Neutrophil (primary cell): ENCODE data around the gene RTL5.

Experiments used
- H3K27ac ChIP-seq: fragments of 200-600 bp; sonication (generic); 2 replicates; pipeline ENCODE4 v1.5.1; 2016; ENCODE audit warnings: mild to moderate bottlenecking, moderate library complexity
- H3K27me3 ChIP-seq: fragments of 200-600 bp; sonication (generic); 2 replicates; pipeline ENCODE4 v1.6.0; 2016; ENCODE audit warnings: mild to moderate bottlenecking
- H3K36me3 ChIP-seq: fragments of 200-600 bp; sonication (generic); 2 replicates; pipeline ENCODE4 v1.5.1; 2017
- H3K4me1 ChIP-seq, 2 experiments: fragments of 200-600 bp in 1 of 2; sonication (generic) in 1 of 2; 1 replicate in 1 of 2; 2 replicates in 1 of 2; pipeline versions ENCODE4 v1.5.1 to v1.6.1; 2013 to 2016; ENCODE audit warnings: low read depth in 1 of 2, low read length in 1 of 2, mild to moderate bottlenecking in 1 of 2, moderate library complexity in 1 of 2; ENCODE audit not compliant: control insufficient read depth in 1 of 2, insufficient read depth in 1 of 2
- H3K4me3 ChIP-seq, 2 experiments: fragments of 200-600 bp in 1 of 2; sonication (generic) in 1 of 2; 1 replicate in 1 of 2; 2 replicates in 1 of 2; pipeline ENCODE4 v1.5.1; 2013 to 2016; ENCODE audit warnings: low read depth in 1 of 2, low read length in 1 of 2, mild to moderate bottlenecking in 1 of 2, moderate library complexity in 1 of 2
- H3K9me3 ChIP-seq: fragments of 200-600 bp; sonication (generic); 2 replicates; pipeline ENCODE4 v1.5.1; 2016
- TF ChIP-seq, protein P1 (sequence below): fragments of 200-600 bp; sonication (generic); IDR thresholded peaks from 2 replicates; pipeline ENCODE4 v1.5.1; 2016; ENCODE audit warnings: antibody characterized with exemption

The RTL5 gene

DNA sequence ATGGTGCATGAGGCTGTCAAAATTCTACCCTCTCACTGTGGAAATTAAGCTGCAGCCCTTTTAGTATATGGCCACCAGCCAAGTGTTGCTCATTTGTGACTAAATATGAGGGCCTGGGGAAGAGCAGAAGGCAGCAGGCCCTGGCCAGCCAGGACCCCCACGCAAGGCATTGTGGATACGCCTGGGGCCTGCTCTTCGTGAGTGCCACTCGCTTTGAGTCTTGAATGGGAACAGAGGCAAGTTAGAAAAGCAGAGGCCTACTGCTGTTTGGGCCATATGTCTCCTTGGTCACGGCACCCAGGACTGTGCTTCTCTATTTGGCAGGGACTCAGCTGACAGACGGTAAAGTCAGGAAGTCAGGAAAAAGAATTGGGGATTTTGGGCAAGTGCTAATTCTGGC, 10.9 kb downstream of the RTL5 start:
- TF ChIP-seq, protein P1, sequence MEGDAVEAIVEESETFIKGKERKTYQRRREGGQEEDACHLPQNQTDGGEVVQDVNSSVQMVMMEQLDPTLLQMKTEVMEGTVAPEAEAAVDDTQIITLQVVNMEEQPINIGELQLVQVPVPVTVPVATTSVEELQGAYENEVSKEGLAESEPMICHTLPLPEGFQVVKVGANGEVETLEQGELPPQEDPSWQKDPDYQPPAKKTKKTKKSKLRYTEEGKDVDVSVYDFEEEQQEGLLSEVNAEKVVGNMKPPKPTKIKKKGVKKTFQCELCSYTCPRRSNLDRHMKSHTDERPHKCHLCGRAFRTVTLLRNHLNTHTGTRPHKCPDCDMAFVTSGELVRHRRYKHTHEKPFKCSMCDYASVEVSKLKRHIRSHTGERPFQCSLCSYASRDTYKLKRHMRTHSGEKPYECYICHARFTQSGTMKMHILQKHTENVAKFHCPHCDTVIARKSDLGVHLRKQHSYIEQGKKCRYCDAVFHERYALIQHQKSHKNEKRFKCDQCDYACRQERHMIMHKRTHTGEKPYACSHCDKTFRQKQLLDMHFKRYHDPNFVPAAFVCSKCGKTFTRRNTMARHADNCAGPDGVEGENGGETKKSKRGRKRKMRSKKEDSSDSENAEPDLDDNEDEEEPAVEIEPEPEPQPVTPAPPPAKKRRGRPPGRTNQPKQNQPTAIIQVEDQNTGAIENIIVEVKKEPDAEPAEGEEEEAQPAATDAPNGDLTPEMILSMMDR, result no peak
- H3K9me3 ChIP-seq, result no peaks in the 10 kb centered on the region
- H3K27me3 ChIP-seq, result no peaks in the 10 kb centered on the region
- H3K27ac ChIP-seq, result peak overlapping the region; percentile 97
- H3K4me3 ChIP-seq, result peak overlapping the region; percentile 33 to 41
- H3K36me3 ChIP-seq, result no peaks in the 10 kb centered on the region
- H3K4me1 ChIP-seq, result peaks cover 57 to 64% of the 10 kb centered on the region in 2 experiments

DNA sequence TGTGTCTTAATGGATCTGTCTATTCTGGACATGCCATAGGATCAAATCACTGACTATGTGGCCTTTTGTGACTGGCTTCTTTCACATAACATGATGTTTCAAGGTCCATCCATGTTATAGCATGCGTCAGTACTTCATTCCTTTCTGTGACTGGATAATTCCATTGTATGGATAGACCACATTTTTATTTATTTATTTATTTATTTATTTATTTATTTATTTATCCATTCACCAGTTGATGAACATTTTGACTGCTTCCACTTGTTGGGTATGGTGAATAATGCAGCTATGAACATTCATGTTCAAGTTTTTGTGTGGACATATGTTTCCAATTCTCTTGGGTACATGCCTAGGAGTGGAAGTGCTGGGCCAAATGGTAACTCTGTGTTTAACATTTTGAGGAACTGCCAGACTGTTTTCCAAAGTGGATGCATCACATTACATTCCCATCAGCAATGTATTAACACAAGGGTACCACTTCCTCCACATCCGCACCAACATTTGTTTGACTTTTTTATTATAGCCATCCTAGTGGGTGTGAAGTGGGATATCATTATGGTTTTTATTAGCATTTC, 14.0 kb downstream of the RTL5 start:
- no peak overlapping the region for H3K4me3 ChIP-seq
- H3K27me3 ChIP-seq, result no peaks in the 10 kb centered on the region
- peak overlapping the region; percentile 46 for H3K27ac ChIP-seq
- TF ChIP-seq, protein P1, result no peak
- no peaks in the 10 kb centered on the region for H3K36me3 ChIP-seq
- no peaks in the 10 kb centered on the region for H3K9me3 ChIP-seq
- peaks cover 36 to 49% of the 10 kb centered on the region in 2 experiments for H3K4me1 ChIP-seq

DNA sequence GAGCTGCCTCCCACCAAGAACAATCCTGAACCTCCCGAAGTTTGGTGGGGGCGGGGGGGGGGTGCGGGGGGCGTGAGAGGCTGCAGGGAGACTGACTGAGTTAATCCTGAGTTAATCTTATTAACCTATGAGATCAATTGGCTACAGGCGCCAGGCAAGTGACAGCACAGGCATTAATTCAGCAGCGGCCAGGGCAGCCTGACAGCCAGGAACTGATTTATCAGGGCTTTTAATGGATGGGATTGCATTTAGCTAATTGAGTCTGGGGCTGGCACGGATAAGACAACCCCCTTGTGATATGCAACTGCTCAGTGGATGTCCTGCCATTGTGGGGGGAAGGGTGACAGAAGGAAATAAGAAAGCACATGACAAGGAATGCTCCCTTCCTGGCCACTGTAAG, 16.3 kb downstream of the RTL5 start:
- peaks cover 26 to 41% of the 10 kb centered on the region in 2 experiments for H3K4me1 ChIP-seq
- no peaks in the 10 kb centered on the region for H3K27me3 ChIP-seq
- H3K36me3 ChIP-seq, result no peaks in the 10 kb centered on the region
- peak overlapping the region; percentile 42 for H3K27ac ChIP-seq
- no peaks in the 10 kb centered on the region for H3K9me3 ChIP-seq
- no peak overlapping the region for H3K4me3 ChIP-seq
- TF ChIP-seq, protein P1, result no peak

DNA sequence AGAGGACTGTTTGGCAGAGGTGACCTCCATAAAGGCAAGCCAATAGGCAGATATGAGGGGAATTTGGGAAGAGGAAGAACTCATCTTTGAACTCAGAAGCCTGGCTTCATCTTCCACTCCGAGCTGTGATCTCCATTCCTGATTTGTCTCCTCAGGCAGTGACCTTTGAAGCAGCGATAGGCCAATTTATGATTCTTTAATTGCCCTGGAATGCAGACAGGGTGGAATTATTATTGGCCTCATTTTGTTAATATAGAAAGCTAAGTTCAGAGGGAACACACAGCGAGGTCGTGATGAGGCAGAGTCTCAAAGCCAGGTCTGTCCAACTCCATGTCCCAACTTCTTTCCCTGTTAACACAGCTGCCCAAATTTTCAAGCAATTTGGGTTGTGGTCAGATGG, 16.9 kb downstream of the RTL5 start:
- TF ChIP-seq, protein P1, result no peak
- Histone ChIP-seq H3K27me3 (no peaks in the 10 kb centered on the region), H3K4me1 (peaks cover 26 to 41% of the 10 kb centered on the region in 2 experiments), H3K4me3 (no peak overlapping the region), H3K36me3 (no peaks in the 10 kb centered on the region), H3K9me3 (no peaks in the 10 kb centered on the region), H3K27ac (peak overlapping the region; percentile 69)

DNA sequence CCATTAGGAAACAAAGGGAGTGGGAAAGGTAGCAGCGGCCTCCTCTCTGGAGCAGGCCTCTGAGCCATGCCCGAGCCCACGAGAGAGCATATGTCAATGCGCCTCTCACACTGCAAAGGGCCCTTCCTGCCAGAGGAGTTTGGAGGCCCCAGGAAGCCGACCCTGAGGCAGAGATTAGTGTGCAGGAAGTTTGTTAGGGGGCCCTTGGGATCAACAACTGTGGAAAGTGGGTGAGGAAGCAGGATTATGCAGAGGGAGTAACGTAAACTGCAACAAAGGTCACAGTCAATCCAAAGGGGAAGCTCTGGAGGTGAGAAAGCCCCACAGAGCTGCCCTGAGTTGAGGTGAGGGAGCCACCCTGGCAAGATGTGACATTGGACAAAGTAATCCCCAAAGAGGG, 17.4 kb downstream of the RTL5 start:
- Histone ChIP-seq H3K36me3 (no peaks in the 10 kb centered on the region), H3K27ac (peak overlapping the region; percentile 69), H3K4me1 (peaks cover 31 to 41% of the 10 kb centered on the region in 2 experiments), H3K9me3 (no peaks in the 10 kb centered on the region), H3K4me3 (no peak overlapping the region), H3K27me3 (no peaks in the 10 kb centered on the region)
- TF ChIP-seq, protein P1, result no peak
